Head of caudate nucleus (tissue), 42 donors: ENCODE data around the gene AGBL1.

Source experiments
- DNase-seq, 42 donors: peaks; one replicate each; pipeline versions ENCODE4 v3.0.0 to v3.0.0-alpha.2; 2020 to 2021; ENCODE audit warnings: mixed read lengths in 7 of 42
- intact Hi-C: fragments of 100-400 bp; cut with DNase I; formaldehyde crosslinking; loops from one replicate; pipeline ENCODE4 v1.15.0; 2022

The AGBL1 gene

GRCh38 chr15:86278586-86278985 lies 198.9 kb downstream of the AGBL1 start:
- intact Hi-C loops: no loop called here
- DNase-seq: no peak

- intact Hi-C loops: no loop called here
- no peak for DNase-seq
These were observed 205.0 kb downstream of the AGBL1 start for GRCh38 chr15:86284635-86285034.

- intact Hi-C loops: no loop called here
- no peak for DNase-seq
These were observed 215.8 kb downstream of the AGBL1 start for GRCh38 chr15:86295511-86295910.

GRCh38 chr15:86296769-86297168 lies 217.1 kb downstream of the AGBL1 start:
- no peak for DNase-seq
- intact Hi-C loops: no loop called here

- intact Hi-C loops: no loop called here
- DNase-seq: peak in 31 of 42 donors; percentile 5 to 87 (median 46)
These were observed 220.9 kb downstream of the AGBL1 start for GRCh38 chr15:86300390-86301125.

- DNase-seq: no peak
- intact Hi-C loops: no loop called here
These were observed 232.1 kb downstream of the AGBL1 start for GRCh38 chr15:86311568-86312280.

- no peak for DNase-seq
- intact Hi-C loops: no loop called here
These were observed 232.8 kb downstream of the AGBL1 start for GRCh38 chr15:86312486-86312885.

- DNase-seq: peak in 38 of 42 donors; percentile 15 to 77 (median 43)
- intact Hi-C loops: no loop called here
These were observed 236.5 kb downstream of the AGBL1 start for GRCh38 chr15:86316216-86316615.

GRCh38 chr15:86316726-86317383 lies 237.2 kb downstream of the AGBL1 start:
- intact Hi-C loops: no loop called here
- DNase-seq: no peak

- DNase-seq: no peak
- intact Hi-C loops: no loop called here
These were observed 237.7 kb downstream of the AGBL1 start for GRCh38 chr15:86317384-86317740.

GRCh38 chr15:86322629-86323028 lies 243.0 kb downstream of the AGBL1 start:
- intact Hi-C loops: no loop called here
- DNase-seq: no peak

GRCh38 chr15:86327230-86327865 lies 247.7 kb downstream of the AGBL1 start:
- DNase-seq: no peak
- intact Hi-C loops: no loop called here

- no peak for DNase-seq
- intact Hi-C loops: no loop called here
These were observed 249.0 kb downstream of the AGBL1 start for GRCh38 chr15:86328658-86329057.

- intact Hi-C loops: no loop called here
- DNase-seq: no peak
These were observed 249.8 kb downstream of the AGBL1 start for GRCh38 chr15:86329311-86330013.

- intact Hi-C loops: no loop called here
These were observed 254.1 kb downstream of the AGBL1 start for GRCh38 chr15:86333819-86334218.

GRCh38 chr15:86336051-86336788 lies 256.5 kb downstream of the AGBL1 start:
- DNase-seq: no peak
- intact Hi-C loops: no loop called here

More at GRCh38 chr15:86333819-86334218, 254.1 kb downstream of the AGBL1 start:
- DNase-seq: no peak

- DNase-seq: no peak
These were observed 257.4 kb downstream of the AGBL1 start for GRCh38 chr15:86337071-86337470.

GRCh38 chr15:86347245-86347644 lies 267.6 kb downstream of the AGBL1 start:
- DNase-seq: no peak
- intact Hi-C loops: no loop called here

More at GRCh38 chr15:86337071-86337470, 257.4 kb downstream of the AGBL1 start:
- intact Hi-C loops: no loop called here
